NCI-H2196 treated with DMSO at 0.1 percent for 48 hours (cell line): ENCODE data around the gene MTSS2.
A peak's percentile ranks its signal among the peaks of the same experiment; 100 is the strongest.

Experiments used
- DNase-seq: peaks from one replicate; lab custom pipeline; 2025; ENCODE audit not compliant: unreplicated experiment; lab: John Stamatoyannopoulos, UW

Gene MTSS2

GRCh38 chr16:70715055-70715858 lies 29.4 kb upstream of the MTSS2 start:
- DNase-seq, result peak; percentile 64

DNA sequence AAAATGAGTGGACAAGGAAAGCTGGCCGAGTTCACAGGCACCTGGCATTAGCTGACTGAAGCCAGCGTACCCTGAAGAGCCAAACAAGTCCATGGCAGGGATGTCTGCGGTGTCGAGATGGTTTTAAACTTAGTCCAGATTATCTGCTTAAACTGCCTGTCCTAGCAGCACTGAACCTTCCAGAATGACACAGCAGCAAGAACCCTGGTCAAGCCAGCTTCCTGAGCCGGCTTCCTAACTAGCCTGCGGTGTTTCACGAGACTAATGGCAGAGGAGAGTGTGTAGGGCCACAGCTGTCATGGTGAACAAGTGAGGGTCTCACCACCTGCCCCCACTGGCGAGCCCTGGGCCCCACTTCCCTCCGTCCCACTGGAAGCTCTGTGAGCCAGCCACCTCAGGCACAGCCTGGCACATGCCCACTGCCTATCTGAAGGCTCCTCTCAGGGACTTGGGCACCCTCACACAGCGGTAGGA lies 28.8 kb upstream of the MTSS2 start:
- DNase-seq, result no peak

DNA sequence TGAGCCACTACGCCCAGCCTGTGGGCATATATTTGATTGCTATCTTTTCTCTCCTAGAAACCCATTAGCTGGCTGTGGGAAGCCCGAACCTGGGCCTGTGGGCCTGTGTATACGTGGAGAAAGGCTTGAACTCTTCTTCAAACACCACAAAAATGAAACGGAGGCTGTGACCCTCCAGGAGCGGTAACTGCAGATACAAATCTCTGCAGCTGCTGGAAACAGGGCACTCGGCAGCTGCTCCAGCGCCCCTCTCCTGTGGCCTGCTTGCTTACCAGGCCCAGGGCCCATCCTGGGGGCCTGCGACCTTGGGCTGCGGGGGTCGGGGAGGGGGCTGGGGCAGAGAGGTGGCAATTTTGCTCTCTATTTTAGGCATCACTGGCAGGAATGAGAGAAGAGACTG lies 28.0 kb upstream of the MTSS2 start:
- DNase-seq, result no peak

DNA sequence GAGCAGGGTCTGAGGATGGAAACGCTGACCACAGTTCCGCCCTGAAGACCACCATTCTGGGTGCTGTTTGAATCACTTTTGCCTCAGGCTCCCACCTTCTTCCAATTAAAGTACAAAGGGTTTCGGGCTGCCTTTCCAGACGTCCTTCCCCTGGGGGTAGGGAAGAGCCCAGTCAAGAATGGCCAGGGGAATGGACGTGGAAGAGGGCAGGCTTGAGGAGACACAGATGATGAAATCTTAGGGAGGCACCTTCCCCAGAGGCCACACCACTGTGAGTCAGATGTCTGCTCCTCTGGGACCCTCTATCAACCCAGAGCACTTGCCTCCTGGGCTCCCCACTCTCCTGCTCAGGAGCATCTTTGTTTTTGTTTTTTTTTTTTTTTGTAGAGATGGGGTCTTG lies 27.5 kb upstream of the MTSS2 start:
- no peak for DNase-seq

DNA sequence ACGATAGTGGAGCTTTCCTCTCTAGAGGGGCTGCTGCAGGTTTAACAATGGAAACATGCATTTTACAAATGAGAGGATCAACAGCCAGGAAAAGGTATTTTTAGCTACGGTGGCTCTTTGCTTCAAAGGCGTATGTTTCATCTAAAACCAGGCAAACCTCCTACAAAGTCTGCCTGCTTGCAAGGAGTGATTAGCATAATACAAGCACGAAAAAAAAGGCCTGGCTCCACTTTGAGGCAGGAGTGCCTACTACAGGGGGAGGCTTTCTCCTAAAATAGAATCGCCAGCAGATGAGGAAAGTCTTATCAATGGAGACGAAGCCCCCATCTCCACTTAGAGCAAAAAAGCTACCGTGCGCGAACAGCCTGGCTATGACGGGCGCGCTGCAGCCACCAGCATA lies 27.1 kb upstream of the MTSS2 start:
- no peak for DNase-seq

DNA sequence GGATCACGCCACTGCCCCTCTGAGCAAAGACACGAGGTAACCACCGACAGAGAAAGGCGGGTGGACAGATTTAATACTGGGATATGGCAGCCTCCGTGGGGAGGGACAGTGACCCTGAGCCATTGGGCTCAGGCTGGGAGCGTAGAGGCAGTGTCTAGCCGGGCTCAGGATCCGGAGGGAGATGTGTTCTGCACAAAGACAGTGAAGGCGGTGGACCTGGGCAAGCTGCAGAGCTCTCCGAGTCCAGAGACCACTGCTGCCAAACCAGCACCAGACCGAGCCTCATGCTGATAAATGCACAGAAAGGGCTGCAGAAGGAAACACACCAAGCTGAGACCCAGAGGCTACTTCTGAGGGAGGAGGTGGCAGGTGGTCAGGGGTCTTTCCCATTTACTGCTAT lies 26.5 kb upstream of the MTSS2 start:
- DNase-seq, result no peak

- no peak for DNase-seq
Observed at GRCh38 chr16:70711211-70712031, 25.6 kb upstream of the MTSS2 start.

- no peak for DNase-seq
Observed at GRCh38 chr16:70710422-70711210, 24.8 kb upstream of the MTSS2 start.

- no peak for DNase-seq
Observed at GRCh38 chr16:70709942-70710341, 24.1 kb upstream of the MTSS2 start.

GRCh38 chr16:70709457-70709856 lies 23.6 kb upstream of the MTSS2 start:
- no peak for DNase-seq

DNA sequence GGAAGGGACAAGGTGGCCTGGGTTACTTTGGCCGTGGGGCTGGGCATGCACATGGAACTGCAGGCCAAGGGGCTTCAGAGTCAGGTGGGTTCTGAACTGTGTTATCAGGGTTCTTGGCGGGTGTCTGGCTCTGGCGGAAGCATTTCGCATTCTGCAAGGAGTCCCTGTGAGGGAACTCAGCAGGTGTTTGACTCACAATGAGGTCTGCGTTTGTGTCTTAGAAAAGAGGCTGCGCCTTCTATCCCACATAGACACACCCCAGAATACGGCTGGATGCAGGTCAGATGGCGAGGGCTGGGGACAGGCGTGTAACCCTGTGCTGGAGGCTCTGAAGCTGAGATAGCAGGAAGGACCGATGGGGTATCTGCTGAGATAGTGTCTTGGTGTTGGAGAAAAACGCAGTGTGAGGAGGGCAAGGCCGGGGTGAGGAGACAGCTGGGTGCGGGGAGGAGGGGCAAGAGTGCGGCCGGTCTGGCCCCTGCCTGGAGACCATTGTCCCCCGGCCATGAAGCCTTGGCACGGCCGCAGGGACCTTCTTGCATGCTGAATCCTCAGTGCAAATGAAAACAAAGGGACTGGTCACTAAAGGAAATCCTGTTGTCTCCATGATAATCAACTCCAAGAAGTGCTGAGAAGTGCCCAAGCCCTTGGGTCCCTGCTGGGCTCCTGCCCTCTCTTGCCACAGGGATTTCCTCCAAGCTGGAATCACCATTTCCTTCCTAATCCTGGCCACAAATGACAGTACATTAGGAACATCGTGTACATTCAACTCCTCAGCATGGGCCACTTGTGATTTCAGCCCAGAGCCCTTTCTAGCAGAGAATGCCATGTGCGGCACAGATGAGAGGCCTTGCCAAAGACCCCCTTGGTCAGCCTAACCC lies 22.8 kb upstream of the MTSS2 start:
- DNase-seq, result no peak

DNA sequence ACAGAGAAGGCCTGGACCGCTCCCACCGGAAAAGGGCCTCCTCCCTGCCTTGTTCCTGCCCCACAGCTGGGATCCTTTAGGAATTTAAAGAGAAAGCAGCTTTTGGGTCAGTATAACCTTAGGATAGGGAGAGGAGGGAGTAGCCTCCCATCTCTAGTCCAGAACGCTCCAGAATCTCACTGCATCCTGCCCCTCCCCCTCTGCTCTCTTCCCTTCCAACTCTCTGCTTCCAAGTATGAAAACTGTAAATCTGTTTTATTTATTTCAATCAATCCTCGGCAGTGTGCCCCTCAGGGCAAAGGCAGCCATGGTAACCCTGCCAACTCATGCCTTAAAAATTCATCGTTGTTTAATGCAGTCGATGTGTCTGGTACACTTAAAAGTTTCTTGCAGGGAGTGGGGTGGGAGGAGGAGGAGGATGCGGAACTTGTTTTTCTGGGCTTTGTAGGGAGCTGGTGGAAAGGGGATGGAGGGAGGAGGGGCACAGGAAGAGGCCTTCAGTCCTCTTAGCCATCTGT lies 21.2 kb upstream of the MTSS2 start:
- DNase-seq, result no peak

GRCh38 chr16:70705056-70705455 lies 19.2 kb upstream of the MTSS2 start:
- DNase-seq, result no peak

DNA sequence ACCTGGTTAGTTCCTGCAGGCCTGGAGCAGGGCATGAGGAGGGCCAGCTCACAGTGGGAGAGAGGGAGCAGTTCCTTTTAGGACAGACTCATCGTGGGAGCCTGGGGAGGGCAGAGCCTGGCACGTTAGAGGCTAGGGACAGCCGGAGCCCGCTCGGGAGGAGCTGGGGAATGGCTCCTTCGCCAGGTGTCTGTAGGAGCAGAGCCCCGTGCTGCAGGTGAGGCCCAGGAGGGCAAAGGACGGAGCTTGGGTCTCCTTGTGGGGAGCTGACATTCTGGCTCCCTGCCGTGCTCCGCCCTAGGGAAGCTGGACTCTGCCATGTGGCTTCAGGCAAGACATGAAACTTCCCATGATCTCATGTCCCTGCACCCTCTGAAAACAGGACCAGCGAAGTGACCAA lies 18.7 kb upstream of the MTSS2 start:
- DNase-seq, result no peak

DNA sequence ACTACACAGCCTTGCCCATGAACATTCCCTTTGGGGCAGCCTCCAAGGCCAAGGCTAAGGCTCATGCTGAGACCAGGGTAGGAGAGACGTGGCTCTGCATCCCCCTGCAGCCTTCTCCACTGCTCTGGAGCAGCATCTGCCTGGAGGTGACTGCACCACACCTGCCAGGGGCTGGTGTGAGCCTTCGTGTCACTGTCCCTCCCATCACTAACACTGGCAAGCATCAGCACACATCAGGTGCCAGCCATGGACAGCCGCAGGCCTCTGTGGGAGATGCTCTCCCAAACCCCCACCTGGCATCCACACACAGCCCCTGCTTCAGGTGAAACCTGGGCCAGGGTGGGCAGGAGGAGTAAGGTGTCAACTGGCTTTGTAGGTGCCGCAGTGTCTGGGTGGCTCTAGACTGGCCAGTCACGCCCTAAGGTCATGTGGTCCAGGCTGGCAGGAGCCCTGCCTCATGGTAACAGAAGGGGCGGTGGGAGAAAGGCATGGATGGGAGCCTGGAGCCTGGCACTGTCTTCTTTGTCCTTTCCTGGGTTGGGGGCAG lies 18.1 kb upstream of the MTSS2 start:
- DNase-seq, result no peak

GRCh38 chr16:70703041-70703834 lies 17.4 kb upstream of the MTSS2 start:
- no peak for DNase-seq

DNA sequence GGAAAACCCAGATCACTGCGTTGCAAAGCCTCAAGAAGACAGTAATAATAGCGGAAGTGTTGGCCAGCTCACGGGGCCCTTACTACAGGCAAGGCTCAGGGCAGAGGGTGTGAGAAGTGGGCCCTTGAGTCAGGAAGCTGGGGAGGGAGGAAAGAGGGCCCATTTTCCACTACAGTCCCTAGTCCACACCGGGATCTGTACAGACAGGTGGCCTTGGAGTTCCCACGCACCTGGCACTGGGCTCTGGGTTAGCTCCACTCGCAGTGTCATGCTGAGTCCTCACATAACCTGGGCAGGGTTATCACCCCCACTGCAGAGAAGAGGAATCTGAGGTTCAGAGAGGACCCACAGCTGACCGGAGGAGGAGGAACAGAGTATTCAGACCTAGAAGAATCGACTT lies 16.8 kb upstream of the MTSS2 start:
- DNase-seq, result no peak

DNA sequence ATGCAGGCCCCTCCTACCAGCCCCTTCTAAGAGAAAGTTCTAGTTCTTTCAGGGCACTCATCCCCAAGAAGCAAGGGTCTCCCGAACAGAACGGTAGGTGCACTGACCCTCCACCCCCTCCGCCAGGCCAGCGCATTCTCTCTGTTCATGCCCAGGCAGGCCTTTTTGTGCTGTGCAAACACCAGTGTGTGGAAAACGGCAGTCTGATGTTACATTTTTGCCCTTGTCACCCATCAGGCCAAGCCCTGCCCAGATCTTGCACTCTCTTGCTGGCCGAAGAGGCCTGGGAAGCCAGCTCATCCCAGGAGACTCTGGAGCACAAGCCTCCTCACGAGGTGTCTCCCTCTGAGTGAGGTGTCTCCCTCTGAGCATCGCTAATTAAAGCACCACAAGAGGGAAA lies 16.1 kb upstream of the MTSS2 start:
- peak; percentile 68 for DNase-seq

DNA sequence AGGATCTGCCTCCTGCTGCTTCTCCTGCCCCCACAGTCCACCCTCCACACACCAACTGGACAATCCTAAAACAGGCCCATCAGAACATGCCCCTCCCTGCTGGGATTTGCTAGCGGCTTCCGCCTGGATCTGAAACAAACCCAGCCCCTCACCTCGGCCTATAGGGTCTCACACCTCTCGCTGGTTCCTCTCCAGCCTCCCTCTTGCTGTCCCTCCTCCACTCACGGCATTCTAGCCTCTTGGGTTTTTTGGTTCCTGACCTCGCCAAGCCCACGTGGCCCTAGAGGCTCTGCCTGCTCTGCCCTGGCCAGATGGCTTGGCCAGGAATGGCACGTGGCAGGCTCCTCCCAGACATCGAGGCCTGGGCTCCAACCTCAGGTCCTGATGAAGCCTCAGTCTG lies 15.7 kb upstream of the MTSS2 start:
- peak; percentile 68 for DNase-seq
